ENCODE measurements around the gene CASK.

CASK gene, protein sequence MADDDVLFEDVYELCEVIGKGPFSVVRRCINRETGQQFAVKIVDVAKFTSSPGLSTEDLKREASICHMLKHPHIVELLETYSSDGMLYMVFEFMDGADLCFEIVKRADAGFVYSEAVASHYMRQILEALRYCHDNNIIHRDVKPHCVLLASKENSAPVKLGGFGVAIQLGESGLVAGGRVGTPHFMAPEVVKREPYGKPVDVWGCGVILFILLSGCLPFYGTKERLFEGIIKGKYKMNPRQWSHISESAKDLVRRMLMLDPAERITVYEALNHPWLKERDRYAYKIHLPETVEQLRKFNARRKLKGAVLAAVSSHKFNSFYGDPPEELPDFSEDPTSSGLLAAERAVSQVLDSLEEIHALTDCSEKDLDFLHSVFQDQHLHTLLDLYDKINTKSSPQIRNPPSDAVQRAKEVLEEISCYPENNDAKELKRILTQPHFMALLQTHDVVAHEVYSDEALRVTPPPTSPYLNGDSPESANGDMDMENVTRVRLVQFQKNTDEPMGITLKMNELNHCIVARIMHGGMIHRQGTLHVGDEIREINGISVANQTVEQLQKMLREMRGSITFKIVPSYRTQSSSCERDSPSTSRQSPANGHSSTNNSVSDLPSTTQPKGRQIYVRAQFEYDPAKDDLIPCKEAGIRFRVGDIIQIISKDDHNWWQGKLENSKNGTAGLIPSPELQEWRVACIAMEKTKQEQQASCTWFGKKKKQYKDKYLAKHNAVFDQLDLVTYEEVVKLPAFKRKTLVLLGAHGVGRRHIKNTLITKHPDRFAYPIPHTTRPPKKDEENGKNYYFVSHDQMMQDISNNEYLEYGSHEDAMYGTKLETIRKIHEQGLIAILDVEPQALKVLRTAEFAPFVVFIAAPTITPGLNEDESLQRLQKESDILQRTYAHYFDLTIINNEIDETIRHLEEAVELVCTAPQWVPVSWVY

GRCh38 chrX:41923211-41923977, at the start of gene CASK:
Gene CASK, minus strand, starts transcription at chrX:41923554. Its CDS starts 566 bp downstream, at chrX:41922988.
- DNase-seq = peak; percentile 61

GRCh38 chrX:41971346-41971745, 48.0 kb upstream of the CASK start:
- DNase-seq = no peak

GRCh38 chrX:41970419-41970818, 47.1 kb upstream of the CASK start:
- no peak for DNase-seq

DNA sequence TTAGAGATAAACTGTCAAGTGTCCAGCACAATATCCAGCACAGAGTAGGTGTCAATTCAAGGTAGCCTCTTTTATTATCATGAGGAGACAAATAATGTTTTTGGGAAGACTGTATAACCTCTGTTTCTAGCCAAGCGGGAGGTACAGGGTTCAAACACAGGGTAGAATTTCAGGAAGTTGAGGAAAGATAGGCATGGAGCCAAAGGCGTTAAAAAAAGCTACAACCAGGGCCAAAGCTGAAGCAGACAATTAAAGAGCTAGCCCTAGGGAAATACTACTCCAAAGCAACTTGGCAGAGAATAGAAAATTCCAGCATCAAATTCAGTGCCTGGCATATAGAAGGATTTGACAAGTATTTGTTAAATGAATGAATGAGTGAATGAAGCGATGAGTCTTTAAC, 40.0 kb upstream of the CASK start:
- DNase-seq = no peak

DNA sequence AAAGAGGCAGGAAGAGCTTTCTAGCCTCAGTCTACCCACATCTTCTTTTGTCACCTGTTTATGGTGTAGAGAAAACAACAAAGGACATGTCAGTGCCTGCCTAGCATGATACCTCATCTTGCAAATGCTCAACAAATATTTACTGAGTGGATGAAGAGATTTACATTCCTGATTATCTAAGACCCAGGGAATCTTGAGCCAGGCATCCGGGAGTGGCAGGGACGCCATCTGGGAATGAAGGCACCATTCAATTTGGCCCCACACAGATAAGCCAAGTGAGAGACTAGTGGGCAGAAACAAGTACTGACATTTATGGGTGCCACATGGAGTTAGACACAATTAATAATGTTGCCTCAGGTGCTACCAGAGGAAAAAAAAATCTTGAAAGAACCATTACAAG, 36.8 kb upstream of the CASK start:
- no peak for DNase-seq

DNA sequence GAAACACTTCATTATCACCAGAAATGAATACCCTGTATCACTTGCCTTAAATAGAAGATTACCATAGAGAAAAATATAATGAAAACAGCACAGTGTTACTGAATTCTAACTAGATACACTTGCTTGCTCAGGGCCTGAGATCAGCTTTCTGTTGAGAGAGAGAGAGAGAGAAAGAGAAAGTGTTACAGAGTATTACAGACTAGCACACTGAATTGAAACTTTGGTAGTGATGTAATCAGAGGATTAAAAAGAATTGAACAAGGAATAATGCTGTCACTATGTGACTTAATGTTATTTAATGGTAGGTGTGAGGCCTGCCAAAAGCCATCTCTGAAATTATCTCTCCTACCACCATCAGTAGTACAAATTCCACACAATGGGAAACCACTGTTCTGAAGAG, 35.5 kb upstream of the CASK start:
- no peak for DNase-seq

DNA sequence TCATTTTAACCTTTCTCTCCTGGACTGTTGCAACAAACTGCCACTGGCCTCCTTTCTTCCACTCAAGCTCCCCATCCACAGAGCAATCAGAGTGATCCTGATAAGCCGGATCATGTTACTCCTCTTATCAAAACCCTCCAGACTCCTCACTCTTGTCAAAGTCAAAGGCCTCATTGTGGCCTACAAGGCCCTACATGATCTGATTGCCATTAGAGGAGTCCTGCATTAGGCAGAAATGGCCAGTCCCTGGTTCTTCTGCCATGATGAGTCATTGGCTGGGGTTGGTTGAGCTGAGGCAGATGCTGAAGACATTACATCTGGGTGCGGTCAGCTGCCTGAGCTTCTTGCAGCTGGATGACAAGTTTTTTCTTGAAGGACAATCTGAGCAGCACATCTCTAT, 32.7 kb upstream of the CASK start:
- no peak for DNase-seq

DNA sequence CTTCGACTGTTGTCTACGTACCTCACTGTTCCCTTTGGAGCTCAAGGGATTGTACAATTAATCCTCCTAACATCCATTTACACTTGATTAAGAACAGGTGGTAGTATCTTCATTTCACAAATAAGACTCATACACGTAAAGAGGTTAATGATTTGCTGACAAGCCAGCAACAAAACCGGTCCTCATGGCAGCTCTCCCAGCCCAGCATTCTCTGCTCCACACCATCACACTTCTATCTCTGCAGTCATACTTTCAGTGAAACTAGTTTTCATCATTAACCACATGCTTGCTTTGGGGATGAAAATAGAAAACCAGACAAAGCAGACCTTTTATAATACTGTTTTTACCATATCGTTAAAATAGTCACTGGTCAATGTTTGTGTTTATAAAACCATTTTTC, 28.7 kb upstream of the CASK start:
- no peak for DNase-seq

DNA sequence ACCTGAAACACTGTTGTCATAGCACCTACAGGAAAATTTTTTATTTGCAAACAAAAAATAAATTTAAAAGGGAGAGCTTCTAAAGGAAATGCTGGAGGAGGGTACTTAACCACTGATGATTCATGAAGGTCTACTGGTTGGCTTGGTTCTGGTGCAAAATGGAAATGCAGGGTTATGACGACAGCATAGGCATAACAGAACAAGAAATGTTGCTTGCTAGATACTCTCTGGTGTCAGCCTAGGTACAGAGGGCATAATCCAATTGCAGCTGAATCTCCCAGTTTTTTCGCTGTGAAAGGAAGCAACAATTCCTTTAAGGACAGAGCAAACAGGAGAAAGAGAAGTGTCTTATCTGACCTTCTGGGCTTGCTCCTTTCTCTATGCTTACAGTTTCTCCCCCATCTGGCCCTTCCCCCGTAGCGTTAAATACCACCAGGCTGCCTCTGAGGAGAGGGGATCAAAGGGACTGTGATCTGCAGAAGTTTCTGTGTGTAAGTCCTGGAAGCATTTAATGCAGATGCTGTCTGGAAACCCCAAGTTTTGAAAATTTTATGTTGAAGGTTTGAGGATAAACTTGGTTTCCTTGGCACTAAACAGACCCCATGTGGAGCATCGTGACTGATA, 23.7 kb upstream of the CASK start:
- DNase-seq = no peak

GRCh38 chrX:41946235-41946634, 22.9 kb upstream of the CASK start:
- no peak for DNase-seq

DNA sequence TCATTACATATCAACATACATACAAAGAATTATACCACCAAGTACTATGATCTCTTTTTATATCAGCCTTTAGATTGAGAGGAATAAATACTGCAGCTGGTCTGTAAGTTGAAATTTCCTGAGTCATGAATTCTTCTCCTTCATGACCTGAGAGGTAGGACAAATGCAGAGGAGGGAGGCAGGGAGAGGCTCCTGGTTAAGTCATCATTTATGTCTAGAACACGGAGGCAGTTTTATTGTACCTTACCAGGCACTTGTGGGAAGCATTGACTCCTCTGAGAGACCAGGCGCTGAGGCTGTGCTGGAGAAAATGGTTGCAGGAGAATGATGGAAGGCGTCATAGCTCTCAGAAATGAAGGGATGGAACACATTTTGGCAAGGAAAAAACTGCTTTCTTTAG, 12.5 kb upstream of the CASK start:
- DNase-seq = no peak

DNA sequence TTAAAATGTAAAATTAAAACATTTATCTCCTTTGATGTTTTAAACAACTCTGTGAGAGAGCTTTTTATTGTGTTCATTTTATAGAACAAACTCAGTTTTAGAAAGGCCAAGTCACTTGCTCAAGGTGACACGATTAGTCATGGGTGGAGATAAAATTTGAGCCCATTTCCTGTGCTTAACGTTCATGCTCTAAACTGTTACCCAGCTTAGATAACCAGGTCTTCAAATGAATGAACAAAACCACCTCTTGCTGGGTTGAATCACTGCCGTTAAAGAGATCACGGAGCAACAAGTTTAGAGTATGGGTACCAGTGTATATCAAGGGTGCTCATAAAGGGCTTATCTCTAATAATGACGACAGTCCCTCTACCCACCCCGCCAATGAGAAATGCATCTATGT, 10.2 kb upstream of the CASK start:
- no peak for DNase-seq

DNA sequence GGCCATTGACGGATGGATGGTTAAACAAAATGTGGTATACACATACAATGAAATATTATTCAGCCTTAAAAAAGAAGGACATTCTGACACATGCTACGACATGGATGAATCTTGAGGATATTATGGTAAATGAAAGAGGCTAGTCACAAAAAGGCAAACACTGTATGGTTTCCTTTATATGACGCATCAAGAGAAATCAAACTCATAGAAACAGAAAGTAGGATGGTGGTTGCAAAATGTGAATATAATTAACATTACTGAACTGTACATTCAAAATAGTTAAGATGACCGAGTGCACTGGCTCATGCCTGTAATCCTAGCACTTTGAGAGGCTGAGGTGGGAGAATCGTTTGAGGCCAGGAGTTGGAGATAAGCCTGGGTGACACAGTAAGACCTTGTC, 9.5 kb upstream of the CASK start:
- DNase-seq = no peak

- DNase-seq = no peak
Measured at GRCh38 chrX:41931591-41931990, 8.2 kb upstream of the CASK start.

- DNase-seq = no peak
Measured at GRCh38 chrX:41923978-41924683, 777 bp upstream of the CASK start.

GRCh38 chrX:41922431-41923151, 763 bp downstream of the CASK start:
- no peak for DNase-seq

DNA sequence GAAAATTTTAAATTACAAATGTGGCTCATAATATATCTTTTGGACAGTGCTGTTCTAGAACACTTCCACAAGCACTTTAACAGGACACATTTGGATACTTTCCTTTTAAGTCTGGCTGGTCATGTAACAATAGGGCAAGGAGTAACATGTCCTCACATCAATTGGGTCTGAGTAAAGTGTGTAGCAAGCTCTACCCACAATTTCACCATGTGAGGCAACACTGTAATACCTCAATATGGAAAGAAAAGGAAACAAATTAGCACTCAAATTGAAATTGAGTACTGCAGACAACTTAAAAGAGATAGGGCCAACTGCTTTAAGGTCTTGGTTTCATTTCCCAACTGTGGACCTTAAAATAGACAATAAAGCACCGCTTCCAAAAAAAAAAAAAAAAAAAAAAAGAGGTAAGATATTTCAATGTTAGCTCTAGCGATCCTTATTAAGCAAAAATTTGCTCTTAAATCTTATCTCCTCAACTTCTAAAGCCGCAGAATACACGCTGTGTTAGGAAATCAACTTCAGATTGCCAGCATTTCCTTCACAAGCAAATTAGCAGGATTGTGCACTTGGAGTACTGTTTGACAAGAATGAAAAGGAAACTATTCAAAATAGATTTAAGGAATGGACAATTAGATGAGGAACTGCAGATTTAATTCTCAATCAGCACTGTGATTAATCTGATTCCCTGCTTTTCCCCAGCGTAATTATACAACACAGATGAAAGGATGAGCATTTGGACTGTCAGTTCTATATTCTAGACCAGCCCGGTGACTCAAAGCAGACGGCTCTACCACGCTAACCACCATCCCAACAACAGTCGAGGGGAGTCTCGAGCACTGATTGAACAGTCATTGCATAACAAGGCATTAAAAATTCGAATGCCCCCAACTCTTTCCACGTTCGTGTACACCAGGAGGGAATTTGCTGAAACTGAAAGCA, 1.6 kb downstream of the CASK start:
- DNase-seq = peak; percentile 3

- DNase-seq = no peak
Measured at GRCh38 chrX:41919870-41920269, 3.5 kb downstream of the CASK start.

- DNase-seq = no peak
Measured at GRCh38 chrX:41917517-41917916, 5.8 kb downstream of the CASK start.

DNA sequence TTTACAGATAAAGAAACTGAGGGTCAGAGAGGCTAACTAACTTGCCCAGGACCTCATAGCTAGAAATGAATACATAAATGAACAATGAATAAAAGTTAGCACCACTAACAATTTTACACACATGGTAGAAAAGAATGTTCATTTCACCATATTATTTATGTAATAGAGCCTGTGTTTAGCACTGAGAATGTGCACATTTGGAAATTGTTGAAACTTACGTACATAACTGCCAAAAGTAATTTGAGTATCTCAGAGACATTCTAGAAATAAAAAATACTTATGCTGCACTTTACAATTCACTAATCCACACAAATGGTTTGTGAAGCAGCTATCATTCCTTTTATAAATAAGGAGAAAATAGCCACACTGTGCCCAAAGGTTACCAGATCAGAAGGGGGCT, 9.9 kb downstream of the CASK start:
- no peak for DNase-seq

Data from amniotic stem cell (primary cell).